BJ (cell line): ENCODE measurements around the gene TRIP6. TPM values are rescaled to one million over a fixed set of nuclear protein-coding genes. Genes with fewer than 3 reads are reported as not detected.

Experiments used
- CTCF ChIA-PET: fragments of 350-600 bp; formaldehyde crosslinking; extraction: SDS; loops from one replicate; lab custom pipeline; 2021; ENCODE audit warnings: antibody characterized with exemption, inconsistent platforms; lab: Yijun Ruan, JAX
- POLR2A ChIA-PET: fragments of 300-600 bp; sonication (Branson Sonifier 250); formaldehyde crosslinking; extraction: SDS; loops from one replicate; lab custom pipeline; 2021; ENCODE audit warnings: antibody characterized with exemption; lab: Charles Lee
- DNase-seq: peaks from one replicate; pipeline ENCODE4 v3.0.0-alpha.2; 2011; ENCODE audit warnings: low read depth
- H3K27me3 ChIP-seq: 2 replicates; pipeline ENCODE4 v1.6.0; 2011; ENCODE audit warnings: low read length; ENCODE audit not compliant: control insufficient read depth, insufficient read depth
- H3K36me3 ChIP-seq: 2 replicates; pipeline ENCODE4 v1.5.1; 2011; ENCODE audit warnings: low read length; ENCODE audit not compliant: control insufficient read depth, insufficient read depth
- H3K4me3 ChIP-seq: 2 replicates; pipeline ENCODE4 v1.5.1; 2011; ENCODE audit warnings: low read depth, mild to moderate bottlenecking, control low read depth, low read length
- CTCF ChIP-seq: IDR thresholded peaks from 2 replicates; pipeline ENCODE4 v1.5.1; 2011; ENCODE audit warnings: low read depth, mild to moderate bottlenecking, control low read depth, inconsistent platforms, low read length, moderate library complexity; ENCODE audit not compliant: insufficient read depth
- polyA plus RNA-seq: library from polyadenylated mRNA; depleted of rRNA; stranded (reverse); fragments of >200 nt; gene quantifications from 2 replicates; pipeline ENCODE4 v1.2.3, GENCODE V29; 2011

The TRIP6 gene
- polyA plus RNA-seq, 1 experiment: 105 TPM

- no peaks in the 10 kb centered on the region for H3K36me3 ChIP-seq
- H3K4me3 ChIP-seq: no peak overlapping the region
- POLR2A ChIA-PET: no interaction called here
- no peaks in the 10 kb centered on the region for H3K27me3 ChIP-seq
- TF ChIP-seq CTCF: no peak
- CTCF ChIA-PET: no interaction called here
- no peak for DNase-seq
Observed at GRCh38 chr7:100839361-100839760, 27.8 kb upstream of the TRIP6 start.

GRCh38 chr7:100840470-100841100, 26.6 kb upstream of the TRIP6 start:
- no peak for TF ChIP-seq CTCF
- POLR2A ChIA-PET: no interaction called here
- Histone ChIP-seq H3K36me3 (no peaks in the 10 kb centered on the region), H3K27me3 (no peaks in the 10 kb centered on the region), H3K4me3 (no peak overlapping the region)
- CTCF ChIA-PET: no interaction called here
- no peak for DNase-seq

- ChIA-PET POLR2A (no interaction called here), CTCF (interaction anchor here (1.0 kb wide), 2 partner anchors 45 to 142 kb away, joined by 3 read pairs; partner anchors contain the start of gene POP7)
- no peak for TF ChIP-seq CTCF
- no peaks in the 10 kb centered on the region for H3K27me3 ChIP-seq
- no peaks in the 10 kb centered on the region for H3K36me3 ChIP-seq
- no peak for DNase-seq
- no peak overlapping the region for H3K4me3 ChIP-seq
Observed at GRCh38 chr7:100847360-100847759, 19.8 kb upstream of the TRIP6 start.

GRCh38 chr7:100852048-100852872, 14.9 kb upstream of the TRIP6 start, which contains the start of gene SLC12A9:
SLC12A9 (plus strand) TSS chr7:100852713; CDS start chr7:100854198, 1,485 bp downstream.
- DNase-seq: peak; percentile 31
- Histone ChIP-seq H3K36me3 (peaks cover 3% of the 10 kb centered on the region; the same call in 1 of the 2 replicates), H3K27me3 (no peaks in the 10 kb centered on the region), H3K4me3 (peak within 1 kb of the TSS; percentile 79)
- CTCF ChIA-PET: interaction anchor here (0.7 to 9.2 kb wide), 40 partner anchors 9 to 416 kb away, joined by 3 to 143 read pairs (median 5); partner anchors contain the start of genes EPHB4, EPO, MOSPD3 and PCOLCE
- TF ChIP-seq CTCF: peak; percentile 90
- POLR2A ChIA-PET: interaction anchor here (0.6 to 2.0 kb wide), 4 partner anchors 127 to 269 kb away, joined by 3 to 8 read pairs (median 6); partner anchors contain the start of gene POP7
